Glutamatergic neuron (in vitro differentiated cells): ENCODE data around the gene IGSF23. TPM values are rescaled to one million over a fixed set of nuclear protein-coding genes. Genes with fewer than 3 reads are reported as not detected.
A peak's percentile ranks its signal among the peaks of the same experiment; 100 is the strongest.

Experiments
- DNase-seq: peaks from one replicate; pipeline ENCODE4 v3.0.0; 2022
- H3K27ac Mint-ChIP-seq: one replicate; pipeline ENCODE4 v1.8.0; 2020; ENCODE audit warnings: mild to moderate bottlenecking, mixed read lengths, inconsistent platforms; ENCODE audit not compliant: unreplicated experiment
- H3K27me3 Mint-ChIP-seq: one replicate; pipeline ENCODE4 v1.8.0; 2020; ENCODE audit warnings: mild to moderate bottlenecking, moderate library complexity, mixed read lengths, inconsistent platforms; ENCODE audit not compliant: unreplicated experiment
- H3K36me3 Mint-ChIP-seq: one replicate; pipeline ENCODE4 v1.8.0; 2020; ENCODE audit warnings: mild to moderate bottlenecking, mixed read lengths, inconsistent platforms; ENCODE audit not compliant: unreplicated experiment
- H3K4me1 Mint-ChIP-seq: one replicate; pipeline ENCODE4 v1.8.0; 2020; ENCODE audit warnings: mild to moderate bottlenecking, low read depth, mixed read lengths, inconsistent platforms; ENCODE audit not compliant: unreplicated experiment
- H3K4me3 Mint-ChIP-seq: one replicate; pipeline ENCODE4 v1.8.0; 2020; ENCODE audit warnings: mild to moderate bottlenecking, mixed read lengths, inconsistent platforms; ENCODE audit not compliant: unreplicated experiment
- H3K9me3 Mint-ChIP-seq: one replicate; pipeline ENCODE4 v1.8.0; 2020; ENCODE audit warnings: mild to moderate bottlenecking, moderate library complexity, mixed read lengths, inconsistent platforms; ENCODE audit not compliant: unreplicated experiment
- total RNA-seq: library from RNA; stranded (reverse); fragmentation: NEBNext Ultra II Directional; extraction: Animal tissue kit (Norgen Biotek cat#: 25700); gene quantifications from one replicate; pipeline ENCODE4 v1.2.1, GENCODE V29; 2021; ENCODE audit not compliant: unreplicated experiment
- TF ChIP-seq, protein P1 (sequence below): fragments of 200-600 bp; sonication (generic); IDR thresholded peaks from one replicate; pipeline ENCODE4 v1.5.0; 2021; ENCODE audit not compliant: partially characterized antibody, unreplicated experiment

IGSF23 gene
- total RNA-seq, 1 donor from 2014 or later, result not detected

DNA sequence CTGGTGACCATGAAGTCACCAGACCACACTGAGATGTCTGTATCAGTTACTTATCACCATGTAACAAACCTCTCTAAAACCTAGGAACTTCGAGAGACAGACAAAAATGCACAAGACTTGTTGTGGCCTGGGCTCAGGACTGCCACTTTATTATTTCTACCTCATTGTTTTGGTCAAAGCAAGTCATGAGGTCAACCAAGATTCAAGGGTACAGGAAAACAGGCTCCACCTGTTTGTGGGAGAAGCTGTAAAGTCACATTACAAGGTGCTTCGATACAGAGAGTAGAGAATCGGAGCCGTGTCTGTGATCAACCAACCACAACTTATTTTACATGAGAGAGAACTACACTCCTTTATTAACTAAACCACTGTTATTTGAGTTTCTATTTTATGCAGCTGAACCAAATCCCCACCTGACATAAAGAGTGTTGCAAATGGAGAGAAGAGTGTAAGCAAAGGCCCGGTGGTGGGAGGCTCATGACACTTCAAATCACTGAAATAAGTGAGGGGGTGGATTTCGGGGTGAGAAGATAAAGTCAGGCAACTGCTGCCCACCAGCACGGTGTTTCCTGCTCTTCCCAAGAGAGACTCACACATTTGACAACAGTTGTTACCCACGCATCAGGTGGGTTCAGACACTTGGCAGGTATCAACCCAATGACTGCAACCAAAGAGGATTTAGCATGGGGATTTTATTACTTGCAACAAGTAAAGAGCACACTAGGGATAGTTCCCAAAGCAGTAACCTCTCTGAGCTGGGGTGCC lies 39.0 kb upstream of the IGSF23 start:
- Mint-ChIP-seq H3K36me3 (no peaks in the 10 kb centered on the region), H3K4me1 (no peaks in the 10 kb centered on the region), H3K27me3 (peaks cover 5% of the 10 kb centered on the region), H3K9me3 (peaks cover 1% of the 10 kb centered on the region), H3K27ac (no peak overlapping the region), H3K4me3 (no peak overlapping the region)
- TF ChIP-seq, protein P1, sequence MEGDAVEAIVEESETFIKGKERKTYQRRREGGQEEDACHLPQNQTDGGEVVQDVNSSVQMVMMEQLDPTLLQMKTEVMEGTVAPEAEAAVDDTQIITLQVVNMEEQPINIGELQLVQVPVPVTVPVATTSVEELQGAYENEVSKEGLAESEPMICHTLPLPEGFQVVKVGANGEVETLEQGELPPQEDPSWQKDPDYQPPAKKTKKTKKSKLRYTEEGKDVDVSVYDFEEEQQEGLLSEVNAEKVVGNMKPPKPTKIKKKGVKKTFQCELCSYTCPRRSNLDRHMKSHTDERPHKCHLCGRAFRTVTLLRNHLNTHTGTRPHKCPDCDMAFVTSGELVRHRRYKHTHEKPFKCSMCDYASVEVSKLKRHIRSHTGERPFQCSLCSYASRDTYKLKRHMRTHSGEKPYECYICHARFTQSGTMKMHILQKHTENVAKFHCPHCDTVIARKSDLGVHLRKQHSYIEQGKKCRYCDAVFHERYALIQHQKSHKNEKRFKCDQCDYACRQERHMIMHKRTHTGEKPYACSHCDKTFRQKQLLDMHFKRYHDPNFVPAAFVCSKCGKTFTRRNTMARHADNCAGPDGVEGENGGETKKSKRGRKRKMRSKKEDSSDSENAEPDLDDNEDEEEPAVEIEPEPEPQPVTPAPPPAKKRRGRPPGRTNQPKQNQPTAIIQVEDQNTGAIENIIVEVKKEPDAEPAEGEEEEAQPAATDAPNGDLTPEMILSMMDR, result no peak
- DNase-seq, result no peak

DNA sequence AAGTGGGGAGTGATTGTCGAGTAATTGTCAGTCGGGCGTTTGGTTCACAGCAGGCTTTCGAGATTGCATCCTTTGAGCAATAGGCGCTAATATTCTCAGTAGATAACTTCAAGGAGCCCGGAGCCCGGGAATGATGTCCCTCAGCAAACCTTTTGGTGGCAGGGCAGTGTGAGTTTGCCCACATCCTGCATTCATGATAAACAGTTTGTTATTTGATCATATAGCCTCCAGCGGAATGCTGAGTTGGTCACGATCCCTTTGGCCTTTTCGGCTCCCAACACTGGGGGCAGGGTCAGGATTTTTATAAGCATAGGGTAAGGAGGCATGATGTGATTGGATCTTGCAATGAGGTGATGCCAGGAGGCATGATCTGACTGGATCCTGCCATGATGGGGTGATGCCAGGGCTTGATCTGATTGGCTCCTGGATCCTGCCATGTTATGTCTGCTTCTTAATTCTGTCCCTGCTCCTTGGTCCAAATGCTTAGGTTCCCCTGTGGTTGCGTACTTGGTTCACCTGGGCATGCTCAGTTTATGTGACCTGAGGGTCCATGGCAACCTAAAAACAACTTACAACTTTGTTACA lies 38.2 kb upstream of the IGSF23 start:
- DNase-seq, result no peak
- peaks cover 5% of the 10 kb centered on the region for H3K27me3 Mint-ChIP-seq
- H3K9me3 Mint-ChIP-seq, result peaks cover 1% of the 10 kb centered on the region
- no peaks in the 10 kb centered on the region for H3K4me1 Mint-ChIP-seq
- H3K27ac Mint-ChIP-seq, result no peak overlapping the region
- H3K4me3 Mint-ChIP-seq, result peak overlapping the region; percentile 20
- no peaks in the 10 kb centered on the region for H3K36me3 Mint-ChIP-seq
- TF ChIP-seq, protein P1, result no peak

DNA sequence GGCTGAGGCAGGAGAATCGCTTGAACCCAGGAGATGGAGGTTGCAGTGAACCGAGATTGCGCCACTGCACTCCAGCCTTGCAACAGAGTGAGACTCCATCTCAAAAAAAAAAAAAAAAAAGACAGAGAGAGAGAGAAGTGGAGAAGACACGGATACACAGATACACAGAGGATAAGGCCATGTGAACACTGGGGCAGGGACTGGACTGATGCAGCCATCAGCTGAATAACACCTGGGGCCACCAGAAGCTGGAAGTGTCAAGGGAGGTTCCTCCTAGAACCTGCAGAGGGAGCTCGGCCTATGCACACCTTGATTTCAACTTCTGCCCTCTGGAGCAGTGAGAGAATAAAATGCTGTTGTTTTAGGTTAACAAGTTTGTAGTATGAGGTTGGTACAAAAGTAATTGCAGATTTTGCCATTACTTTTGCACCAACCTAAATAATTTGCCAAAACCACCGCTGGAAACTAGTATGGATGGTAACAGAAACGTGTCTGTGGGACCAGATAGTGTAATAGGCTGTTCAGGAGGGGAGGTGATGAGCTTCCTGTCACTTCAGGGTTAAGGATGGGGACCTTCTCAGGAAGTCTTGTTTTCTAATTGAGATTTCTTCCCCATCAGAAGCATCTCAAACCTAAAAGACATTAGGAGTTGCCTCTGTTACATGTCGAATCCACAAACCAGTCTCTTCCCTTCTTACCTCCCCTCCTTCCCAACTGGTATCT lies 36.4 kb upstream of the IGSF23 start:
- TF ChIP-seq, protein P1, result peak; percentile 24
- Mint-ChIP-seq H3K9me3 (peaks cover 1% of the 10 kb centered on the region), H3K27ac (no peak overlapping the region), H3K27me3 (peaks cover 2% of the 10 kb centered on the region), H3K36me3 (no peaks in the 10 kb centered on the region), H3K4me1 (no peaks in the 10 kb centered on the region), H3K4me3 (no peak overlapping the region)
- no peak for DNase-seq

DNA sequence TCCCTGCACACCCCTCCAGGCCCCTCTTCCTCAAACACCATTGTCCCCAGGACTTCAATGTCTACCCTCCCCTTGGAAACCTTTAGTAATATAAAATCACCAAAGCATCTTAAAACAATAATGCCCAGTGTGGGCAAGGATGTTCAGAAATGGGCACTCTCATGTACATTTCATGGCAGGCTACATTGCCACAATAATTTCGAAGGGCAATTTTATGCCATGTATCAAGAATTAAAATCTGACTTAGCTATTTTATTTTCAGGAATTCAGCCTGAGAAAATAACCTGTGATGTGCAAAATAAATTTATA lies 35.8 kb upstream of the IGSF23 start:
- TF ChIP-seq, protein P1, result no peak
- H3K36me3 Mint-ChIP-seq, result no peaks in the 10 kb centered on the region
- peaks cover 2% of the 10 kb centered on the region for H3K27me3 Mint-ChIP-seq
- H3K4me3 Mint-ChIP-seq, result no peak overlapping the region
- H3K27ac Mint-ChIP-seq, result no peak overlapping the region
- H3K4me1 Mint-ChIP-seq, result no peaks in the 10 kb centered on the region
- no peak for DNase-seq
- peaks cover 1% of the 10 kb centered on the region for H3K9me3 Mint-ChIP-seq
